COLO668 (cell line): ENCODE data around the gene CD1D.
"Not testable (repeated sequence)": the region's sequence is repeated elsewhere in the genome, so short reads cannot be mapped to it uniquely, and the experiment has no call there.

Experiments used
- DNase-seq: peaks from one replicate; lab custom pipeline; 2025; ENCODE audit not compliant: unreplicated experiment; lab: John Stamatoyannopoulos, UW

CD1D gene

GRCh38 chr1:158175915-158176314, 4.8 kb upstream of the CD1D start:
- not testable (repeated sequence) for DNase-seq

- DNase-seq: no peak
These were observed 4.3 kb upstream of the CD1D start for GRCh38 chr1:158176399-158176798.

GRCh38 chr1:158176849-158177699, 3.6 kb upstream of the CD1D start:
- DNase-seq: not testable (repeated sequence)

GRCh38 chr1:158177700-158178450, 2.8 kb upstream of the CD1D start:
- DNase-seq: no peak

- DNase-seq: no peak
These were observed 1.2 kb upstream of the CD1D start for GRCh38 chr1:158179301-158180041.

GRCh38 chr1:158181577-158181922, 855 bp downstream of the CD1D start:
- no peak for DNase-seq

- DNase-seq: no peak
These were observed 5.1 kb downstream of the CD1D start for GRCh38 chr1:158185770-158186169.

- DNase-seq: no peak
These were observed 5.5 kb downstream of the CD1D start for GRCh38 chr1:158186180-158186579.

- no peak for DNase-seq
These were observed 7.9 kb downstream of the CD1D start for GRCh38 chr1:158188611-158189010.

GRCh38 chr1:158189624-158190023, 8.9 kb downstream of the CD1D start:
- no peak for DNase-seq

- DNase-seq: no peak
These were observed 10.6 kb downstream of the CD1D start for GRCh38 chr1:158191299-158191698.

- DNase-seq: no peak
These were observed 15.8 kb downstream of the CD1D start for GRCh38 chr1:158196461-158196860.

- DNase-seq: no peak
These were observed 19.2 kb downstream of the CD1D start for GRCh38 chr1:158199849-158200248.

- no peak for DNase-seq
These were observed 19.8 kb downstream of the CD1D start for GRCh38 chr1:158200527-158200926.

GRCh38 chr1:158203693-158204457, 23.2 kb downstream of the CD1D start:
- DNase-seq: peak; percentile 22

GRCh38 chr1:158204458-158204827, 23.7 kb downstream of the CD1D start:
- no peak for DNase-seq

- no peak for DNase-seq
These were observed 28.0 kb downstream of the CD1D start for GRCh38 chr1:158208586-158209116.

- no peak for DNase-seq
These were observed 31.6 kb downstream of the CD1D start for GRCh38 chr1:158212320-158212719.

- DNase-seq: not testable (repeated sequence)
These were observed 42.8 kb downstream of the CD1D start for GRCh38 chr1:158223445-158223844.

GRCh38 chr1:158227904-158228623, 47.4 kb downstream of the CD1D start:
- DNase-seq: no peak
